ENCODE results near the gene P3H2.
A peak's percentile ranks its signal among the peaks of the same experiment; 100 is the strongest.
"Not testable (repeated sequence)": the region's sequence is repeated elsewhere in the genome, so short reads cannot be mapped to it uniquely, and the experiment has no call there.

The P3H2 gene

DNA sequence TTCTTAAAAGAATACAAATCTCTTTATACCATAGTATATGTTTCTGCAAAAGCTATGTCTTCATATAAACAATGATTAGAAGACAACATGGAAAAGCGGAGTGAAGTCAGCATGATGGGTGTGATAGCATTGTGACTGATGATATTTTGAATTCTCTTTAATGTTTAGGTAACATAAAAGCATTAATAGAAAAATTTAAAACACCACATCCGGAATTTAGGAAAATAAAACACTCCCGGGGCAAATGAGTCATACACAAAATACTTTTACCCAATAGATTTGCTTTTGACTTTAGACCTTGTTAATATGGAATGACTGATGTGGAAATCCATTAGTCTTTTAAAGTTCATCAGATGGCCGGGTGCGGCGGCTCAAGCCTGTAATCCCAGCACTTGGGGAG is 134.7 kb downstream of the P3H2 start:
- no peak for DNase-seq

DNA sequence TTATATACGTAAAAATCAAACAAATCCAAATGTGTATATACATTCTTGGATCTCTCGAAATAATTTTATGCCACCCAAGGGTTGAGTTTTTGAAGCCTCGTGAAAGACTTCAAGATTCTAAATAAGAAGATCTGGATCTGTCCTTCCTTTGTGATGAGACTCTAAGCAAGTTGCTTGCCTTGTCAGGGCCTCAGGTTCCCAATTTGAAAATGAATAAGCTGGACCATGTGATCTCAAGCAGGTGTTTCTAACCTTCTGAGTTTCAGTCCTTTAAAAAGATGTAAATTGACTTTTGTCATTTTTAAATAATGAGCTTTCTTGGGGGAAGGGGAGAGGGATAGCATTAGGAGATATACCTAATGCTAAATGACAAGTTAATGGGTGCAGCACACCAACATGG is 137.1 kb downstream of the P3H2 start:
- no peak for DNase-seq

DNA sequence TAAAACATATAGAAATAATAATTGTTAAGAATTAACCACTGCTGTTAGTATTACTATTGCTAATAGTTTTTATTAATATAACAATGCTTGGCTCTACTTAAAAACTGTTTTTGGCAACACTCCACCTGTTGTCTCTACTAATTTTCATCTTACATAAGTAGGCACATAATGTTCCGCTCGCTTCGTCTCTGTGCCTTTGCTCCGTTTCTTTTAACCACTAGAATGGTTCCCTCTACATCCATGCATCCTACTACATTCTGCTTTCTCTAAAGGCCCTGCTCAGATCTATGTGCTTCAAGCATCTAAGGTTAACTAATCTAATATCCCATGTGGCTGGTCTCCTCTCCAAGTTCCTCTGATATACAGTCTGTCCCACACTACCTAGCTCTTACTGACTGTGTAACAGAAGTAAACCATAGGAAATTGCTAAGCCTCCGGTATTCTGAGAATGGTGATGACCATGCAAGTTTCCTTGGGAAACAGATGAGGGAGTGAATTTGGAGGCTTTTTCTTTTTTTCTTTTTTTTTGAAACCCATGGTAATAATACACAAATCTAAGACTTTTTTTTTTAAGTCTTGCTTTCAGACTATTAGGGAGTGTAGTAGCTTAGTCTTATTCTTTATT is 138.3 kb downstream of the P3H2 start:
- DNase-seq: no peak

DNA sequence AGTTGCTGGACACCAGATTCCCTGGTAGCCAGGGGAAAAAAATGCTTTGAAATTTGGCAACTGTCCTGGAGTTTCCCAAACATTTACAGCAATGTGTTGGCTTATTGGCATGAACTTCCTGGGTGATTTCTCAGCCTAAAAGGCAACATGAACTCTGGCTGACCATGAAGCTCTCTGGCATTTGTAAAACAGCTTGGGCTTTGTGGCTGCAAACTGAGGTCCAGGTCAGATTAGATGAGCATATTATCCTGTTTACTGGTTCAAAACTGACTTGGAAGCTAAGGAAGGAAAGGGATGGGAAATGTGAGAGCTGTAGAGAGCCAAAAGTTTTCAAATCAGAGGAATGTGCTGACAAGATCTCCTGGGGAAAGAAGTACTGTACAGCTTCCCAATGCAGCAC is 139.0 kb downstream of the P3H2 start:
- no peak for DNase-seq

DNA sequence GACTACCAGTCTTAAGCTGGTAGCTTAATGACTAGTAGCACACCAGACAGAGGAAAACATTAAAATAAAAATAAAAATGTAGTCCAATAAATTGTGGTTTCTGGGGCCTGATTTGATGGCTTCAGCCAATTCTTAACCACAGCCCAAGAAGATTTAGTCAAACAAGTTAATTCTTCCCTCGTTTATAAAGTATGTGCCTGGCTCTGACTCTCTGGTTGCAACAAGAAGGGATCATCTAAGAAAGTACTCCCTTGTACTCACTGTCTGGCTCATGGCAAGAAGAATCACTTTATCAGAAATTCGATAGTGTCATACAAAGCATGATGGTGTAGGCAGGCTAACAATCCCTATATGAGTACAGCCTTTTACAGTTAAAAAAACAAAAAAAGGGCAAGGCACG is 141.9 kb downstream of the P3H2 start:
- DNase-seq: no peak

DNA sequence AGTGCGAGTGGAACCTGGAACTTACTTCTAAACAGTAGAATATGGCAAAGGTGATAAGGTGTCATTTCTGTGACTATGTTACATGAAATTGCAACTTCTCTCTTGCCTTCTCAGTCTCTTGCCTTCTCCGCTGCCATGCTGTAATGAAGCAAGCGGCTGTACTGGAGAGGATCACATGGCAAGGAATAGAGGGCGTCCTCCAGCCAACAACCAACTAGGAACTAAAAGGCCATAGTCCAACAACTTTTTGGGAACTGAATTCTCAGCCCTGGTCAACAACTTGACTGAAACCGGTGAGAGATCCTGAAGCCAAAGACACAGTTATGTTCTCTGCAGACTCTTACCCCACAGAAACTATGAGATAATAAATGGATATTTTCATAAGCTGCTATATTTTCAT is 143.5 kb downstream of the P3H2 start:
- no peak for DNase-seq

DNA sequence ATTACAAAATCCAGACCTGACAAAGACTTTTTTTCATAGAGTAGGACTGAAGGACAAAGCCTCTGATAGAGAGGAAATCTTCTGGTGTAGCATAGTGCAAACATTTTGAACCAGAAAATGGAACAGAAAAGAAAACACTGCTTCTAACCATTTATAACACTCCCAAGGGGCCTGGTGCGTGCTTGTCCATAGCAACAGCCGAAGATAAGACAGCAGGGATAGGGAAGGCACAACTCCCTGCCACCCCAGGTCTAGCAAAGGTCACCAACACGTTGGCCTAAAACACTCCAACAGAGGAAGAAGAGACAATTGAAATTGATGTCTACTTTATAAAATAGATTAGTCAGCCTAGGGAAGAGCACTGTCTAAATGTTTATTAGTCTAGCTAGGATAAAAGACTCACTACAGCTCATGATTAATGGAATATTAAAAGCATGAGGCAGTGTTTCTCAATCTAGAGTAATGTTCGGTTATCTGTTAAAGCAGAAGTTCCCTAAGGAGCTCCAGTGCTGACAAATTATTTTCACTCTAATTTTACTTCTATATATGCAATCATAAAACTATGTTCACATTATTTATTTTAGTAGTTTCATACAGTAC is 145.2 kb downstream of the P3H2 start:
- DNase-seq: no peak

DNA sequence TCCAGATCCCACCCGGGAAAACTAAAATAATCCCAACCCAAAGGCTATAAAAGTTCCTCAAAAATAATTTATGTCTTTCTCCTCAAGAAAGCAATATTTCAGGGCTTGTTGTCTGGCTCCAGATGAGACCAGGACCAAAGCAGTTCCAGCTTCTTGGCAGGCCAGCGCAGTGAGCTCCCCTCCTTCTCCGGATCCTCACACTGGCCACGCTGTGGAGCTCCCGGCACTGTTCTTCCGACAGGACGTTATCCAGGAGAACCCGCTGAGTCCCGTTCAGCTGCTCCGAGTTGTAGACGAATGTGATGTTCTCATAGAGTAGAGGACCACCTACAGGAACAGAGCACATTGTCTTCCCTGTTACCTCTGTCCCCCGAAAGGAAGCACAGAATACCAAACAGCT is 146.3 kb downstream of the P3H2 start:
- DNase-seq: no peak

DNA sequence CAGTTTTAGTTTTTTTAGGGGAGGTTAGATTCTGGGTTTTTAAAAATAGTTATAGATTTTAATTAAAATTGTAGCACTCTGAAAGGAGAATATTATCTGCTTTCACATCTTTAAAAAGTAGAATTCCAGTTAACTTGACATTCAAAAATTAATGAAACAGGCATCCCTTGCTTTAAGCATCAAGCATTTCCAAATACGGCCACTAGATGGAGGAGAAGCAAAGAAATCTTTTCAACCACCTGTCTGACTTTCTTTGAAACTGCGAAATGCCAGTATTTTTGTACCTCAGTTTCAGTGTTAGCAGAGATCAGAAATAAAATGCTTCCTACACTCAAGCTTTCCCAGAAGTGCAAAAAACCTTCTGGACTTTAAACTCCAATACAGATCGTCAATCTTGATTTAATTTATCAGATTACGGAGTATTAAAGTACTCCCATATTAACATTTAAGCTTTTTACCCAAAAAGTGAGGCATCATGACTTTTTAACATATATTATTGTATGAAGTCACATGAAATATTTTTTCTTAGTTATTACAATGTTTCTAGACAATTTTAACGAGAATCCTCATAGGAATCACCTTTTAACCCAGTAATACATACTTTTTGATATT is 153.3 kb downstream of the P3H2 start:
- peak in 5 of 58 donors; percentile 1 to 49 (median 18) for DNase-seq

DNA sequence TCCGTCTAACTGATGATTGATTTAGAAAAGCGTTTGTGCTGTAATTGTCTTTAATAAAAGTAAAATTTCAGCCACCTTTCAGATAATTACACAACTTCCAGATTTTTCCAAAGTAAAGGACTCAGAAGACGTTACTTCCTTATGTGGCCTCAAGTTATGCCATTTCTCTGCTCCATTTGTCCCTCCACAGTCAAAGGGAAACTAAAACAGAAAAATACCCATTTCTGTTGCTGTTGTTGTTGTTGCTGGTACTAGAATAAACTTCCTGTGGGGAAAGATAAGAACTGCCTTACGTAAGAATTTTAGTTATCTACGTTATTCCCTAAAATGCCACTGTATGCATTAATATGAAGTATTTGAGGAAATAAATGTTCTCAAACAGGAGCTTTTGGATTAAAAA is 153.9 kb downstream of the P3H2 start:
- no peak for DNase-seq

DNA sequence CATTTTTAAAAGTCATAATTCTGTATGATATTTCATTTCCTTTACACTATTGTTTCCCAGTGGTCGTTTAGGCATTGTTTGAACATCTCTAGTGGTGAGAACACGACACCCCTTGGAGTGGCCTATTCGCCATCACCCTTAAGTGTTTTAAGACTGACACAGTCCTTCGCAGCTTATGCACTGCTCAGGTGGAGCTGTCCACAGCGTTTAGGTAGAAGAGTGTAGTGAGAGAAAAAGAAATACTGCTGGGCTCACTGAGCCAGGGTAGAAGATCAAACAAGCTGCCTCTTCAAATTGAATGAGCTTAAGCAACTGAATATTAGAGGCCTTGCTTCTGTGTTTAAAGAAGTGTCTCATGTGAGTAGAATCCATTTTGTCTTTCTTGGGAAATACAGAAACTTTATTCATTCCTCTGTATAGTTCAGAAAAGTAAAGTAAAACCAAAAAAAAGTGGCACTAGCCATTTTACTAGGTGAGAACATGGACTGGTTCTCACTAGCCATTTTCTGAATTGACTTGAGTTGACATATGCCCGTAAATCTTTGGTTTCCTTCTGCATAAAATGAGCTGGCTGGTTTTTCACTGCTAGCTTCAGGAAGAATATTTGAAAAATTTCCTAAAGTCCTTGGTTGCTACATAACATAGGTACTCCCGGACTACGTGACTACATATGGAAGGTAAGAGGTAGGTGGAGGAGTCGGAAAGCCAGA is 155.9 kb downstream of the P3H2 start:
- DNase-seq: no peak

DNA sequence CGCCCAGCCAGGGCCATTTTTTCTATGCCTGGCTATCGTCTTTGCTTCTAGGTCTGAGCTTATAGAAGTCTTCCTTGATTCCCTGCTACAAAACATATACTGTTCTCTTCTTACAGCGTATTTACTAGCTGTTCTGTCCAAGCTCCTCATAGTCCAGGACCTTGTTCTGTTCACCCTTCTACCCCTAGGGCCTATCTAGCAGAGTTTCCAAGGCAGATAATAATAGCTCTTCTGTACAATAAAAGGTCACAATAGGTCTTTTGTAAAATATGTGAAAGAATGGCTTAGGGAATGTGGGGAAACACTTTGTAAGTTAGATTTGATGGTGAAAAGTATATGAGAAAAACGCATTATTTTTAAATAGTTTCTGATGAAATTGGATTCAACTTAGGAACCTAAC is 158.2 kb downstream of the P3H2 start:
- peak in 1 of 58 donors; percentile 28 for DNase-seq

DNA sequence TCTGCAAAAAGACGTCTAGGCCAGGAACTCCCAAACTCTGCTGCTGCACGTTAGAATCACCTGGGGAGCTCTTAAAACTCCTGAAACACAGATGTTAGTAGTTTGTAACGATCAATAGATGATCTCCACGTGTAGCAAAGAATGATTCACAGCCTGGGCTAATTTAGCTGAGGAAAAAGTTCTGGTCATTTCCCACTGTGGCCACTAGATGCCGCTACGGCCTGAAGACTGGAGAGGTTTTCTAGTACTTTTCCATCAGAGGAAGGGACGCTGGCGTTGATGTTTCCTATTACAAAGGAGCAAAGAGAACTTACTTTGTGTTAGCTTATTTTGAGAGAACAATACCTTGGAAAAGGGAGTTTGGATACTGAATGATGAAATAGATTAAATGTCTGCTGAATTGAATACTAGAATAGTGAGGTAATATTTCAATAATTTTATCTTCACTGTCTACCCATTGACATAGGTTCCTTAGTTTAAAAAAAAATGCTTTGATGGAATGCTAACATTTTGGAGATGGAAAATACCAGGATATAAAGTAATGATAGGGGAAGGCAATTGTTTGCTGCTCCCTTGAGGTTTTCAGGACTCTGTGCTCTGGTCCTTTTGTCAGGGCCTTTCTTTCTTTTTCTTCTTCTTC is 159.1 kb downstream of the P3H2 start:
- DNase-seq: peak in 55 of 58 donors; percentile 6 to 82 (median 54)

DNA sequence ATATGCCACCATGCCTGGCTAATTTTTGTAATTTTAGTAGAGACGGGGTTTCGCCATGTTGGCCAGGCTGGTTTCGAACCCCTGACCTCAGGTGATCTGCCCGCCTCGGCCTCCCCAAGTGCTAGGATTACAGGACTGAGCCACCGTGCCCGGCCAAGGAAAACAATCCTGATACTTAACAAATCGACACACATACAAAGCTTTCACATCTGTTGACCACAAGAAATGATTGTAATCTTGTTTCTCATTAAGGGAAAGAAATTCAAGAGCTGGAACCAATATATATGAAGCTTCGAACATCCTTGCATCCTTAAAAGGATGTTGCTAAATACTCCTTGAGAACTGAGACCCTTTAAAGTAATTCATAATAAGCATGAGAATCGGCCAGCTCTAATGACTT is 159.6 kb downstream of the P3H2 start:
- DNase-seq: not testable (repeated sequence)

DNA sequence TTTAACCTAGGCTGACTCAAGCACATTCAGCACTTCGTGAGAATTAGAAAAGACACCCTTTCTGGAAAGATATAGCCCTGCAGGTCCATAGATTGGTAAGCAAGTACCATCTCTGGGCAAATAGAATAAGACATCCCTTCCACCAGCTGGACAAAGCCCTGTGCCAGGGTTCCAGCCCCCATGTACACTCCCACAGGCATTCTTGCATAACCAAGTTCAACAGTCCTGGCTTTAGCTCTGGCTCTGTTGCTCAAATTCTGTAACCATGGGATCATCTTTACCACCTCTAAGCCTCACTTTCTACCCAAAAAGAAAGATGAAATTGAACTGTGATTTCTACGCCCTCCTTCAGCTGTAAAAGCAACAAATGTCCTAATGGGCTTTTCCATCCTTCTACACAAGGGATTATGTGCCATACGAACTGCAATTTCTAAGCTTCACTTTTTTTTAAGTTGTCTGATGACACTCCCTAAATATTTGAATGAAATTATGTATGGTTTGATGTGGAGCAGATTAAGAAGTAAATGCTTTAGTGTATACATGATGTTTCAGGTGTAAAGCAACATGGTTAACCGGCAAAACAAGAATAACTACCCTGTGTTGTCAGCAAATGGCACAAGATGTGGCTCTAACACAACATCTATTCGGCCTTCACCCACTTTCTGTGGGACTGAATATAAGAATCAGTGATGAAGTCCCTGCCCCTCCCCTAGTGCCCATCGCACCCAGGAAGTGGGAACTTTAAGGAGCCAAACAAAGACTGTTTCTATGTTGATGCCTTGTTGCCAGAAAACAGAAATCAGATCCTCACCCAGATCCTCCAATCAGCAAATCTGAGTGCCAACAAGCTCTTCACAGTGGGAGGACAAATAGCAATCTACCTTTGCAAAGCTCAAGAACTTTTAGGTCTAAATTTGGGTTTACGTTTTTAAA is 165.7 kb downstream of the P3H2 start:
- DNase-seq: no peak

DNA sequence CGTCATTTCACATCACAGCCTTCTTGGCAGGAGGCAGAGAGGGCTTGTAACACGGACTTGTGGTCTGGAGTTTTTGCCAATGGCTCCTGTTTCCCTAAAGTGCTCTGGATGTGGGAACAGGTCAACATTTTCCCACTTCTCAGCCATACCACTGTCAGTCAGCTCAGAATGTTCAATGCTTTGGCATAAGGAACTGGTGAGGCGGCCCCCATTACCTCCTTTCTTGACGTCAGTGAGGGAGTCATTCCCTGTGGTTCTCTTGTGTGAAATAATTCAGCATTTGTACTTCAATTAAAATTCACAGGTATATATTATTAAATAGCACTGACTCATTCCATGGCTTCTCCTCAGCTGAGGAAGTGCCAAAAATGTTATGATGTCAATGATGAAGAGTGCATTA is 167.1 kb downstream of the P3H2 start:
- no peak for DNase-seq

DNA sequence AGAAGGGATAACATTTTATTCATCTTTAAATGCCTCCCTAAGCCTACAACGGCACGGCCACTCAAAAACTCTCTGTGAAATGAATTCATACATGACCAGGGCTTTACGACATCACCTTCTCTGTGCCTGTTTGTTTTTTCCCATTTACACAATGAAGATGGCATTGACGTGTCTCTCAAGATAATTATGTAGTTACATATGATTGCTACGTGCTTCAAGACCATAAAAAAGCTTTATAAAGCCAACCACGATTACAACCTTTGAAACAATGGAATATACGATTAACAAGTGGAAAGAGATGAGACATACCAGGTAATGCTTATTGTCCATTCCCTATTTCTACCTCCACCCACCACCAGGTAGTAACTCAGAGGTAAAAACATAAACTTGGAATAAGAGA is 168.4 kb downstream of the P3H2 start:
- no peak for DNase-seq

DNA sequence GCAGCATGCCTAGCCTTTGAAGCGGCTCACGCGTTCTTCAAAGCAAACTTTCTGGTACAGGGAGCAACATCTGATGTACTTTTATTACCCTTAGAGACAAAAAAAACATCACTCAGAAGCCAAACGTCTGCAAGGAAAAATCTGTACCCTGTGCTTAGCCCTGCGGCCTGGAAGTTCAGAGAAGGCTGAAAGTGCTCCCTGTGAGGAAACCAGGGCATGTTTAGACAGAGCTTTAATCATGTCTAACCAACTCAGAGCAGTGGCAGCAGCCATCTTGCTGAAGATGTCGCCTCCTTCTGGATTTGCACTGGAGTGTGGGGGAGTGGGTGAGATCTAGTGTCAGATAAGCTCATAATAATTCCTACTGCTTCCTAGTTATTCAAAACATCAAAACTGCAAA is 170.4 kb downstream of the P3H2 start:
- no peak for DNase-seq

DNA sequence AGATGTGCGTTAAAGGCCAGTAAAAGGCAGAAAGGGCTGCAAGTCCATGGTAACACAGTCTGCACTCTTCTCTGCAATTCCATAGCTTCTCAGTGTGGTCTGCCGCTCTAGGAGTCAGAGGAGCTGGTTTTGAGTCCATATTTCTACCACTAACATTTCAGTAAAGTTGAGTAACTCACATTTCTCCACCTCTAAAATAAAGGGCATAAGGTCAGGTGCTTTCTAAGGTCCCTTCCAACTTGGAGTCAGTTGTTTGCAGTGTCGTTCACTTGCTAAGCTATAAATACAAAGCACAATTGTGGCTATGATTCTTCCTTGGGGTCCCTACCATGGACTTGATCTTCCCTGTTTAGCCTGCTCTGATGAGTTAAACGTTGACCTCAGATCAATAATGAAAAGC is 171.1 kb downstream of the P3H2 start:
- no peak for DNase-seq

DNA sequence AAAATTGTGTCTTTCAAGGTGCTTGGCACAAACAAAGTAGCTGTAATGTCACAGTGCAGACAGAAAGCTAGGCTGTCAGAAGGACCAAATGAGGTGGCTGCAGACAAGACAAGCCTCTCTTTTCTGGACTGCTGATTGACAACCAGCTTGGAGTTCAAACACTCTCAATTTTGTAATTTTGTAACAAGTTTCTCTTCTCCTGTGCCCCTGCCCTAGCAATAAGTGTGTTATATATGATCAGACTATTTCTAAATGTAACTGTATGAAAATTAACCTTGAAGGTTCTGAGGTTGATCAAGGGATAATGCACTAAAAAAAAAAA is 172.0 kb downstream of the P3H2 start:
- DNase-seq: no peak
